RWPE2 (cell line): Measurements from ENCODE around the gene SSBP3.

ENCODE experiments used
- ATAC-seq: fragments of 200-7000 bp; cut with Tn5 transposase; 3 replicates; pipeline ENCODE4 v1.9.1; 2021; ENCODE audit warnings: low read depth
- DNase-seq: peaks from one replicate; pipeline ENCODE4 v3.0.0-alpha.2; 2020; ENCODE audit warnings: low spot score
- H3K27ac ChIP-seq: fragments of 450-650 bp; 2 replicates; pipeline ENCODE4 v1.5.1; 2017; ENCODE audit warnings: mild to moderate bottlenecking; ENCODE audit not compliant: poor library complexity, severe bottlenecking
- H3K27me3 ChIP-seq: fragments of 250-450 bp; sonication (Bioruptor Pico); 2 replicates; pipeline ENCODE4 v1.5.1; 2021; ENCODE audit warnings: mild to moderate bottlenecking, moderate library complexity; ENCODE audit not compliant: insufficient read depth, poor library complexity, severe bottlenecking
- H3K36me3 ChIP-seq: fragments of 250-450 bp; sonication (Bioruptor Pico); 2 replicates; pipeline ENCODE4 v1.5.1; 2020; ENCODE audit warnings: low read depth, mild to moderate bottlenecking, moderate library complexity
- H3K4me1 ChIP-seq: fragments of 250-450 bp; sonication (Bioruptor Pico); 2 replicates; pipeline ENCODE4 v1.5.1; 2021; ENCODE audit warnings: mild to moderate bottlenecking, moderate library complexity; ENCODE audit not compliant: insufficient read depth, poor library complexity, severe bottlenecking
- H3K4me3 ChIP-seq: fragments of 250-450 bp; sonication (Bioruptor Pico); 2 replicates; pipeline ENCODE4 v1.5.1; 2021; ENCODE audit warnings: mild to moderate bottlenecking, moderate library complexity; ENCODE audit not compliant: severe bottlenecking
- H3K9me3 ChIP-seq: fragments of 250-450 bp; sonication (Bioruptor Pico); 2 replicates; pipeline ENCODE4 v1.5.1; 2021; ENCODE audit warnings: mild to moderate bottlenecking, moderate library complexity; ENCODE audit not compliant: severe bottlenecking
- CTCF ChIP-seq: fragments of 450-650 bp; IDR thresholded peaks from one replicate; pipeline ENCODE4 v1.5.1; 2017; ENCODE audit warnings: mild to moderate bottlenecking, moderate library complexity; ENCODE audit not compliant: poor library complexity, severe bottlenecking

The SSBP3 gene

GRCh38 chr1:54371038-54371941, 34.9 kb downstream of the SSBP3 start:
- H3K4me1 ChIP-seq, result no peaks in the 10 kb centered on the region
- TF ChIP-seq CTCF, result no peak

GRCh38 chr1:54370287-54370989, 35.8 kb downstream of the SSBP3 start:
- no peaks in the 10 kb centered on the region for H3K9me3 ChIP-seq

More at GRCh38 chr1:54371038-54371941, 34.9 kb downstream of the SSBP3 start:
- Histone ChIP-seq H3K4me3 (no peak overlapping the region), H3K27ac (no peak overlapping the region), H3K36me3 (no peaks in the 10 kb centered on the region), H3K9me3 (no peaks in the 10 kb centered on the region), H3K27me3 (no peaks in the 10 kb centered on the region)
- DNase-seq (no peak), ATAC-seq (no peak)

GRCh38 chr1:54367613-54368012, 38.6 kb downstream of the SSBP3 start:
- Histone ChIP-seq H3K9me3 (no peaks in the 10 kb centered on the region), H3K4me1 (no peaks in the 10 kb centered on the region), H3K4me3 (no peak overlapping the region), H3K27me3 (no peaks in the 10 kb centered on the region), H3K27ac (no peak overlapping the region), H3K36me3 (no peaks in the 10 kb centered on the region)
- no peak for TF ChIP-seq CTCF
- no peak for DNase-seq
- no peak for ATAC-seq

More at GRCh38 chr1:54370287-54370989, 35.8 kb downstream of the SSBP3 start:
- ATAC-seq (no peak), DNase-seq (no peak)
- no peaks in the 10 kb centered on the region for H3K36me3 ChIP-seq
- no peaks in the 10 kb centered on the region for H3K4me1 ChIP-seq
- no peaks in the 10 kb centered on the region for H3K27me3 ChIP-seq
- H3K27ac ChIP-seq, result no peak overlapping the region
- TF ChIP-seq CTCF, result no peak
- no peak overlapping the region for H3K4me3 ChIP-seq

- no peaks in the 10 kb centered on the region for H3K36me3 ChIP-seq
- no peaks in the 10 kb centered on the region for H3K4me1 ChIP-seq
- no peak for ATAC-seq
Measured at GRCh38 chr1:54365847-54366246, 40.3 kb downstream of the SSBP3 start.

More at GRCh38 chr1:54365847-54366246, 40.3 kb downstream of the SSBP3 start:
- TF ChIP-seq CTCF, result no peak
- no peak for DNase-seq
- H3K27me3 ChIP-seq, result no peaks in the 10 kb centered on the region
- no peaks in the 10 kb centered on the region for H3K9me3 ChIP-seq
- H3K4me3 ChIP-seq, result no peak overlapping the region
- no peak overlapping the region for H3K27ac ChIP-seq
